Neural progenitor cell (in vitro differentiated cells): ENCODE results near the gene ARMC3. TPM values are rescaled to one million over a fixed set of nuclear protein-coding genes. Genes with fewer than 3 reads are reported as not detected.

Source experiments
- DNase-seq: peaks from one replicate; pipeline ENCODE4 v3.0.0-alpha.2; 2016; ENCODE audit warnings: low spot score
- H2AFZ ChIP-seq: fragments of 200-600 bp; sonication (generic); replicated peaks from 2 replicates; pipeline ENCODE4 v1.6.1; 2016; ENCODE audit warnings: antibody characterized with exemption
- H3F3A ChIP-seq: fragments of 200-600 bp; sonication (generic); 2 replicates; pipeline ENCODE4 v1.6.1; 2016; ENCODE audit warnings: antibody characterized with exemption, low read depth
- H3K27ac ChIP-seq: fragments of 200-600 bp; sonication (generic); 2 replicates; pipeline ENCODE4 v1.5.1; 2016; ENCODE audit warnings: mild to moderate bottlenecking
- H3K27me3 ChIP-seq: fragments of 200-600 bp; sonication (generic); 2 replicates; pipeline ENCODE4 v1.6.1; 2016; ENCODE audit warnings: mild to moderate bottlenecking, moderate library complexity
- H3K36me3 ChIP-seq: fragments of 200-600 bp; sonication (generic); 2 replicates; pipeline ENCODE4 v1.5.1; 2016
- H3K4me1 ChIP-seq: fragments of 200-600 bp; sonication (generic); 2 replicates; pipeline ENCODE4 v1.6.1; 2016; ENCODE audit warnings: mixed run types
- H3K4me2 ChIP-seq: fragments of 200-600 bp; sonication (generic); 2 replicates; pipeline ENCODE4 v1.6.1; 2016
- H3K4me3 ChIP-seq: fragments of 200-600 bp; sonication (generic); 2 replicates; pipeline ENCODE4 v1.5.1; 2016
- H3K79me2 ChIP-seq: fragments of 200-600 bp; sonication (generic); 2 replicates; pipeline ENCODE4 v1.6.1; 2016; ENCODE audit warnings: low read depth
- H3K9ac ChIP-seq: fragments of 200-600 bp; sonication (generic); 2 replicates; pipeline ENCODE4 v1.6.1; 2016
- H3K9me3 ChIP-seq: fragments of 200-600 bp; sonication (generic); 2 replicates; pipeline ENCODE4 v1.5.1; 2016; ENCODE audit warnings: low read depth
- H4K20me1 ChIP-seq: fragments of 200-600 bp; sonication (generic); 2 replicates; pipeline ENCODE4 v1.6.1; 2016; ENCODE audit warnings: low read depth
- H3K27ac Mint-ChIP-seq: 3 replicates; pipeline ENCODE4 v1.8.0; 2021; ENCODE audit warnings: mixed read lengths
- H3K27me3 Mint-ChIP-seq: 2 replicates; pipeline ENCODE4 v1.8.0; 2022; ENCODE audit warnings: low read depth, mild to moderate bottlenecking, inconsistent platforms, moderate library complexity, mixed read lengths; ENCODE audit not compliant: insufficient read depth
- H3K36me3 Mint-ChIP-seq: 3 replicates; pipeline ENCODE4 v1.8.0; 2021; ENCODE audit warnings: mixed read lengths
- H3K4me1 Mint-ChIP-seq: 3 replicates; pipeline ENCODE4 v1.8.0; 2021; ENCODE audit warnings: mixed read lengths
- H3K4me3 Mint-ChIP-seq: 3 replicates; pipeline ENCODE4 v1.8.0; 2021; ENCODE audit warnings: mild to moderate bottlenecking, moderate library complexity, mixed read lengths
- H3K9me3 Mint-ChIP-seq: 3 replicates; pipeline ENCODE4 v1.8.0; 2020; ENCODE audit warnings: mixed read lengths
- CTCF ChIP-seq: fragments of 200-600 bp; sonication (generic); IDR thresholded peaks from 2 replicates; pipeline ENCODE4 v1.5.1; 2017; ENCODE audit warnings: antibody characterized with exemption, mild to moderate bottlenecking
- EZH2 ChIP-seq: fragments of 200-600 bp; sonication (generic); IDR thresholded peaks from 2 replicates; pipeline ENCODE4 v1.6.1; 2017; ENCODE audit warnings: antibody characterized with exemption, mild to moderate bottlenecking, moderate library complexity
- EZH2phosphoT487 ChIP-seq: fragments of 200-600 bp; sonication (generic); IDR thresholded peaks from 2 replicates; pipeline ENCODE4 v1.6.1; 2017; ENCODE audit warnings: antibody characterized with exemption
- small RNA-seq: library from RNA; depleted of rRNA; stranded (forward); fragments of <200 nt; gene quantifications from one replicate; pipeline ENCODE3, GENCODE V24; 2015
- total RNA-seq: library from RNA; depleted of rRNA; stranded (reverse); fragments of >200 nt; gene quantifications from 2 replicates; pipeline ENCODE4 v1.2.3, GENCODE V29; 2015; ENCODE audit warnings: low replicate concordance

Gene ARMC3
- total RNA-seq, 1 donor from 2014 or later, result 14.6 TPM

GRCh38 chr10:23081221-23081750, 153.4 kb downstream of the ARMC3 start:
- Histone ChIP-seq H2AFZ (peak overlapping the region; percentile 19), H3K4me1 (peaks cover 11% of the 10 kb centered on the region), H4K20me1 (no peaks in the 10 kb centered on the region), H3K4me3 (no peak overlapping the region), H3F3A (no peaks in the 10 kb centered on the region), H3K27me3 (no peaks in the 10 kb centered on the region), H3K4me2 (no peak overlapping the region), H3K27ac (no peak overlapping the region), H3K36me3 (no peaks in the 10 kb centered on the region), H3K79me2 (no peaks in the 10 kb centered on the region), H3K9me3 (no peaks in the 10 kb centered on the region), H3K9ac (no peak overlapping the region)
- DNase-seq, result no peak
- Mint-ChIP-seq H3K4me3 (no peak overlapping the region), H3K27me3 (no peaks in the 10 kb centered on the region), H3K36me3 (no peaks in the 10 kb centered on the region), H3K4me1 (peaks cover 6% of the 10 kb centered on the region), H3K9me3 (peaks cover 2% of the 10 kb centered on the region), H3K27ac (no peak overlapping the region)
- TF ChIP-seq EZH2, result no peak
- no peak for TF ChIP-seq EZH2phosphoT487
- TF ChIP-seq CTCF, result no peak

GRCh38 chr10:23081891-23082290, 154.0 kb downstream of the ARMC3 start:
- peaks cover 2% of the 10 kb centered on the region for H3K9me3 Mint-ChIP-seq
- Histone ChIP-seq H3F3A (no peaks in the 10 kb centered on the region), H3K79me2 (no peaks in the 10 kb centered on the region), H3K9me3 (no peaks in the 10 kb centered on the region), H4K20me1 (no peaks in the 10 kb centered on the region), H3K36me3 (no peaks in the 10 kb centered on the region), H2AFZ (no peak overlapping the region), H3K4me2 (no peak overlapping the region), H3K9ac (no peak overlapping the region), H3K27ac (no peak overlapping the region), H3K4me3 (no peak overlapping the region), H3K27me3 (no peaks in the 10 kb centered on the region), H3K4me1 (peaks cover 11% of the 10 kb centered on the region)
- H3K4me3 Mint-ChIP-seq, result no peak overlapping the region
- no peaks in the 10 kb centered on the region for H3K36me3 Mint-ChIP-seq
- H3K4me1 Mint-ChIP-seq, result peaks cover 6% of the 10 kb centered on the region
- H3K27me3 Mint-ChIP-seq, result no peaks in the 10 kb centered on the region
- TF ChIP-seq EZH2phosphoT487 (no peak), CTCF (peak; percentile 37)
- no peak for DNase-seq
- H3K27ac Mint-ChIP-seq, result no peak overlapping the region

Small RNA genes within 50 kb of the gene (small RNA-seq; reads per million reads assigned to genes)
- gene RNA5SP304, result 1.6 reads per million, percentile 86 among the genes with 10 or more reads in this experiment

Other genes with a start within 250 kb of the ARMC3 start
- 23.7 and 37.6 TPM in 2 replicates for gene PIP4K2A, start 213.5 kb upstream of the ARMC3 start, total RNA-seq
- 15.2 and 17.2 TPM in 2 replicates for gene MSRB2, start 167.5 kb downstream of the ARMC3 start, total RNA-seq